Epithelial cell of proximal tubule (primary cell): ENCODE data around the gene ATP11A. TPM values are rescaled to one million over a fixed set of nuclear protein-coding genes. Genes with fewer than 3 reads are reported as not detected.

Experiments used
- DNase-seq: peaks from one replicate; pipeline ENCODE4 v3.0.0-alpha.2; 2011; ENCODE audit warnings: low read depth
- H3K4me3 ChIP-seq: 2 replicates; pipeline ENCODE4 v1.5.1; 2011; ENCODE audit warnings: low read depth, mild to moderate bottlenecking, low read length
- CTCF ChIP-seq: conservative IDR thresholded peaks from 2 replicates; pipeline ENCODE4 v1.5.1; 2012; ENCODE audit warnings: low read depth, mild to moderate bottlenecking, low read length
- total RNA-seq: library from RNA; depleted of rRNA; stranded (reverse); fragments of >200 nt; gene quantifications from 2 replicates; pipeline ENCODE4 v1.2.3, GENCODE V29; 2015

The ATP11A gene
- total RNA-seq, 1 donor from 2014 or later = 27.2 TPM

- H3K4me3 ChIP-seq = no peak overlapping the region
- DNase-seq = no peak
- no peak for TF ChIP-seq CTCF
These were observed 56.2 kb downstream of the ATP11A start for GRCh38 chr13:112746044-112746443.

- TF ChIP-seq CTCF = no peak
- no peak overlapping the region for H3K4me3 ChIP-seq
- DNase-seq = no peak
These were observed 57.4 kb downstream of the ATP11A start for GRCh38 chr13:112747256-112747655.

GRCh38 chr13:112748947-112749735, 59.3 kb downstream of the ATP11A start:
- no peak for DNase-seq
- no peak overlapping the region for H3K4me3 ChIP-seq
- no peak for TF ChIP-seq CTCF

GRCh38 chr13:112750570-112750969, 60.7 kb downstream of the ATP11A start:
- no peak for DNase-seq
- no peak overlapping the region for H3K4me3 ChIP-seq
- no peak for TF ChIP-seq CTCF

- DNase-seq = no peak
- no peak overlapping the region for H3K4me3 ChIP-seq
- TF ChIP-seq CTCF = no peak
These were observed 61.8 kb downstream of the ATP11A start for GRCh38 chr13:112751617-112752016.

GRCh38 chr13:112752211-112752610, 62.4 kb downstream of the ATP11A start:
- DNase-seq = no peak
- no peak for TF ChIP-seq CTCF

GRCh38 chr13:112752711-112753541, 63.1 kb downstream of the ATP11A start:
- no peak for TF ChIP-seq CTCF
- H3K4me3 ChIP-seq = no peak overlapping the region
- no peak for DNase-seq

More at GRCh38 chr13:112752211-112752610, 62.4 kb downstream of the ATP11A start:
- no peak overlapping the region for H3K4me3 ChIP-seq
